NCI-H146 treated with DMSO at 0.1 percent for 48 hours (cell line): Measurements from ENCODE around the gene IRF7.

Experiments used
- DNase-seq: peaks from one replicate; lab custom pipeline; 2025; ENCODE audit not compliant: unreplicated experiment; lab: John Stamatoyannopoulos, UW

Gene IRF7

DNA sequence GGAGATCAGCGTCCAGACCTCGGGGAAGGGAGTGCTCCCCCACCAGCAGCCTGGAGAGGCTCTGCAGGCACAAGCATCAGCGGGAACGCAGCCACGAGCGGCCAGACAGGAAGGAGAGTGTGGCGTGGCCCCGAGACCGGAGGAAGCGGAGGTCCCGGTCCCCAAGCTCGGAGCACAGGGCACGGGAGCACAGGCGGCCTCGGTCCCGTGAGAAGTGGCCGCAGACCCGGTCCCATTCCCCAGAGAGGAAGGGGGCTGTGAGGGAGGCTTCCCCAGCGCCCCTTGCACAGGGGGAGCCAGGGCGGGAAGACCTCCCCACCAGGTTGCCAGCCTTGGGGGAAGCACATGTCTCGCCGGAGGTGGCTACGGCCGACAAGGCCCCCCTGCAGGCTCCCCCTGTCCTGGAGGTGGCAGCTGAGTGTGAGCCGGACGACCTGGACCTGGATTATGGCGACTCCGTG is 6.9 kb downstream of the IRF7 start:
- DNase-seq, result no peak

DNA sequence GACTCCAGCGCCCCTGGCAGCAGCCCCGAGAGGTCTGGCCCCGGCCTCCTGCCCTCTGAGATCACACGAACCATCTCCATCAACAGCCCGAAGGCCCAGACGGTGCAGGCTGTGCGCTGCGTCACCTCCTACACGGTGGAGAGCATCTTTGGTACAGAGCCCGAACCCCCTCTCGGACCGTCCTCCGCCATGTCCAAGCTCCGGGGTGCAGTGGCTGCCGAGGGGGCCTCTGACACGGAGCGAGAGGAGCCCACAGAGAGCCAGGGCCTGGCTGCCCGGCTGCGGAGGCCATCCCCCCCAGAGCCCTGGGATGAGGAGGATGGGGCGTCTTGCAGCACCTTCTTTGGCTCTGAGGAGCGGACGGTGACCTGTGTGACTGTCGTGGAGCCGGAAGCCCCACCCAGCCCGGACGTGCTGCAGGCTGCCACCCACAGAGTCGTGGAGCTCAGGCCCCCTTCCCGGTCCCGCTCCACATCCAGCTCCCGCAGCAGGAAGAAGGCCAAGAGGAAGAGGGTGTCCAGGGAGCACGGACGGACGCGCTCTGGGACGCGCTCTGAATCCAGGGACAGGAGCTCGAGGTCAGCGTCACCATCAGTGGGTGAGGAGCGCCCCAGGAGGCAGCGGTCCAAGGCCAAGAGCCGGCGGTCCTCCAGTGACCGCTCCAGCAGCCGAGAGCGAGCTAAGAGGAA is 7.6 kb downstream of the IRF7 start:
- no peak for DNase-seq

DNA sequence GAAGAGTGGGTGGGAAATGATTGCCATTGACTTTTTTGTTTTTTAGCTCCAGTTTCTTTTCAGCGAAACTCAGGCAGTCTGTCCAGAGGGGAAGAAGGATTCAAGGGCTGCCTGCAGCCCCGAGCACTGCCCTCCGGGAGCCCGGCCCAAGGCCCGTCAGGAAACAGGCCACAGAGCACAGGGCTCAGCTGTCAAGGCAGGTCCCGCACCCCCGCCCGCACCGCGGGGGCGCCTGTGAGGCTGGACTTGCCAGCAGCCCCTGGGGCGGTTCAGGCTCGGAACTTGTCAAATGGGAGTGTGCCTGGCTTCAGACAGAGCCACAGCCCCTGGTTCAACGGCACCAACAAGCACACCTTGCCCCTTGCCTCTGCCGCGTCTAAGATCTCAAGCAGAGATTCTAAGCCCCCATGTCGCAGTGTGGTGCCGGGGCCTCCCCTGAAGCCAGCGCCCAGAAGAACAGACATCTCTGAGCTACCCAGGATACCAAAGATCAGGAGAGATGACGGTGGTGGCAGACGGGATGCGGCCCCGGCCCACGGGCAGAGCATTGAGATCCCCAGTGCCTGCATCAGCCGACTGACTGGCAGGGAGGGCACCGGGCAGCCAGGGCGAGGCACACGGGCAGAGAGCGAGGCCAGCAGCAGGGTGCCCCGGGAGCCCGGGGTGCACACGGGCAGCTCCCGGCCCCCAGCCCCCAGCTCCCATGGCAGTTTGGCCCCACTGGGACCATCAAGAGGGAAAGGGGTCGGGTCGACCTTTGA is 8.6 kb downstream of the IRF7 start:
- DNase-seq, result no peak

DNA sequence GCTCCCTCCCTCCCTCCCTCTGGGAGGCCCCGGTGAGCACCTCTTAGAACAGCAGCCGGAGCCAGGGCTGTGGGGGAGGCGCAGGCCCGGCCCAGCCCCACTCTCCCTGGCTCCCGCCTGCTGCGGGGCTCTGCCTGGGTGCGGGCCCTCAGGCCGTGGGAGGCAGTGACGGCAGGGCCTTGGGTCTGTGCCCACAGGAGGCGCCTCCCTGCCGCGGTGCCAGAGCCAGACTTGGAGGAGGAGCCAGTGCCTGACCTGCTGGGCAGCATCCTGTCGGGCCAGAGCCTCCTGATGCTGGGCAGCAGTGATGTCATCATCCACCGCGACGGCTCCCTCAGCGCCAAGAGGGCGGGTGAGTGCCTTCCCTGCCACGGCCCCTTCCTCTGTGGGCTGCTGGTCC is 9.5 kb downstream of the IRF7 start:
- no peak for DNase-seq

DNA sequence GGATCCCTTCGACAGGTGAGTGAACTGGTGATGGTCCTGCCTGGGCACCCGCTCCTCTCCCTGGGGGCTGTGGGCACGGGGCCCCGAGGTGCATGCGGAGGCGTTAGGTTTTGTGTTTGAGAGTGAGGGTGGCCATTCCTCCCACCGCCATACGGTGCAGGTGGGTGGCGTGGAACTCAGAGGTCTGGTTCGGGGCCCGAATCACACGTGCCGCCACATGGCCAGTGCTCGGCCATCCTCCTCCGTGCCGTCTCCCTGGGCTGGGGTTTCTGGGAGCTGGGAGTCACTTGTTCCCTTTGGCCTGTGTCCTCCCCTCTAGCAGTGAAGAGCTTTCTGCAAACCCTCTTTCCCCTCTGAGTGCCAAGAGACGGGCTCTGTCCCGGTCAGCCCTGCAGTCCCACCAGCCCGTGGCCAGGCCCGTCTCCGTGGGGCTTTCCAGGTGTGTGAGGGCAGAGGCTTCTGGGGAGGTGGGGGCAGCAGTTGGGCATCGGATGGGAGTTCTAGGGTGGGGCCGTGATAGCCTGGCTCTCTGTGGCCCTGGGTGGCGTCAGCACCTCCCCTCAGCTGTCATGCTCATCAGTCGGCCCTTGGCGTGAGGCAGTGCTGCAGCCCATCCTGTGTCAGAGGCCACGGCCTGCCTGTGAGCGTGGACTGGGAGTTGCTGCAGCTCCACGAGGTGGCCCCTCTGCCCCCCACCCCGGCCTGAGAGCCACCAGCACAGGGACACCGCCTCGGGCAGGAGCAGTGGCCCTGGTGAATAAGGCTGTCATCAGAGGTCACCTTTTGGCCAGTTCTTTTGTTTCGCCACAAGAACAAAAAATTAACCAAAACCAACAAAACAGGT is 10.2 kb downstream of the IRF7 start:
- no peak for DNase-seq

DNA sequence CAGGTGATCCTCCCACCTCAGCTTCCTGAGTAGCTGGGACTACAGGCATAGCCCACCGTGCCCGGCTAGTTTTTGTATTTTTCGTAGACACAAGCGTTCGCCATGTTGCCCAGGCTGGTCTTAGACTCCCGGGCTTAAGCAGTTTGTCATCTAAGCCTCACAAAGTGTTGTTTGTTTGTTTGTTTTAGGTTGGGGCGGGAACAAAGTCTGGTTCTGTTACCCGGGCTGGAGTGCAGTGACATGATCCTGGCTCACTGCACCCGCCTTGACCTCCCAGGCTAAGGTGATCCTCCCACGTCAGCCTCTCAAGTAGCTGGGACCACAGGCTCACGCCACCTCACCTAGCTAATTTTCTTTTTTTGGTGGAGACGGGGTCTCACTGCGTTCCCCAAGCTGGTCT is 12.6 kb downstream of the IRF7 start:
- no peak for DNase-seq

DNA sequence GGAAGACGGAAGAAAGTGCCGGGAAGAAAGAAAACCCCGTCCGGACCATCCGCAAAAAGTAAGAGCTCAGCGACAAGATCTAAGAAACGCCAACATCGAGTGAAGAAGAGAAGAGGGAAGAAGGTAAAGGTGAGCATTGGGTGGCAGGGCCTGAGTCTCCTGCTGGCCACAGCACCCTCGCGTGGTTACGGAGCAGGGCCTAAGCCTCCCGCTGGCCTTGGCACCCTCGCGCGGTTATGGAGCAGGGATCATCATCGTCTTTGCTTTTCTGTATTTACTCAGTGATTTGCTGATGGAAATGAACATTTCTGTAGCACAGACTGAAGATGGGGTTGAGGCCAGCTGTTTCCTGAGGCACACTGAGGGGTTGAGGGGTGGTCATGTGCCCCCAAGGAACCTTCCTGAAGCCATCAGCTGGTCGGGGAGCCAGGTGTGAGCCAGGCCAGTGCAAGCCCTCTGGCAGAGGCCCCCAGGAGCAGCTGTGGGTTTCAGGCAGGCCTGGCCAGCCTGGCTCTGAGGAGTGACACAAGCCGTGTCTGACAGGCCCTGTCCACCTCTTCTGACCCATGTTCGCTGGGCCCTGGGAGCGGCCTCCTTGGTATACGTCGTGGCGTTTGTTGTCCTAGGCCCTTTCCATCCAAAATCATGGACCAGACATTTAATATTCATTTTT is 14.0 kb downstream of the IRF7 start:
- no peak for DNase-seq

DNA sequence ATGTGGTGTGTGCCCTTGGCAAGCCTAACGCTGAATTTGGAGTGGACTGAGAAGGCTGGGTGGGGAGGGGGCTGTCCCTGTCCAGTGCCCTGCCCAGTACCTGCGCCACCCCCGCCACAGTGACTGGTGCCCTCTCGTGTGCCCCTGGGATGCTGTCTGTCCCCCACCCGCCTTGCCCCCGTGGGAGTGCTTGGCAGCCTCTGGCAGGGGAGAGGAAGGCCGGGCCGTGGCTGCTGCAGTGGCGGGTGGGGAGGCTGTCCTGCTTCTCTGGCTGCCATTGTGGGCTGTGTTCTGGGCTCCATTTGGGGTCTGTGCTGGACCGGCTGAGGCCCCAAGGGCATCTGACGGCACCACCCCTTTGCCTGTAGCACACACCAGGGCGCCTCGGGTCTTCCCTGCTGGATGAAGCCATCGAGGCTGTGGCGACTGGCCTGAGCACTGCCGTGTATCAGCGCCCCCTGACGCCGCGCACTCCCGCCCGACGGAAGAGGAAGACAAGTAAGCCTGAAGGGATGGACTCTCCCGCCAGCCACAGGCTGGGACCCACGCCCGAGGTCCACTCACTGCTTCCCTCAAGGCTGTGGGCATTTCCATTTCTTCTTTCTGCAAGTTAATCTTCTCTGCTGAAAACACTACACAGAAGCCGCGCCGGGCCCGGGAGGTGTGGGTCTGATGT is 17.6 kb downstream of the IRF7 start:
- no peak for DNase-seq

DNA sequence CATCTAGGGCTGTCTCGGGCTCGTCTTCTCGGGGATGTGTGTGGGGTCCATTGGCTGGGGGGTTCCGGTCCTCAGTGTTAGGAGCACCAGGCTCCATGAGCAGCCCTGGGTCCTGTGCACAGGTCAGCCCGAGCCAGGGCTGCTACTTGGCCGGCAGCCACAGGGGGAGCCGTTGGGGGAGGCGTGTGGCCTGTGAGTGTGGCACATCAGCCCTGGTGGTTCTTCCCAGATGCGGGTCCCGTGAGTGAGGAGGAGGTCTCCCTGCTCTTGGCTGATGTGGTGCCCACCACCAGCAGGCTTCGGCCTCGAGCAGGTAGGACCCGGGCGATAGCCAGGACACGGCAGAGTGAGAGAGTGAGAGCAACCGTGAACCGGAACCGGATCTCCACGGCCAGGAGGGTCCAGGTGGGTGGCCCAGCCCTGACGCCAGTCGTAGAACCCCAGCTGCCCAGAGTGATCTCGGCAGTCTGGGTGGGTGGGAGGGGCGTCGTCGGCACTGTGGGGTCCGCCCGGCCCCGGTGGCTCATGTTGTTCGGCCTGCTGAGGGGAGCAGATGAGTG is 18.5 kb downstream of the IRF7 start:
- DNase-seq, result no peak

DNA sequence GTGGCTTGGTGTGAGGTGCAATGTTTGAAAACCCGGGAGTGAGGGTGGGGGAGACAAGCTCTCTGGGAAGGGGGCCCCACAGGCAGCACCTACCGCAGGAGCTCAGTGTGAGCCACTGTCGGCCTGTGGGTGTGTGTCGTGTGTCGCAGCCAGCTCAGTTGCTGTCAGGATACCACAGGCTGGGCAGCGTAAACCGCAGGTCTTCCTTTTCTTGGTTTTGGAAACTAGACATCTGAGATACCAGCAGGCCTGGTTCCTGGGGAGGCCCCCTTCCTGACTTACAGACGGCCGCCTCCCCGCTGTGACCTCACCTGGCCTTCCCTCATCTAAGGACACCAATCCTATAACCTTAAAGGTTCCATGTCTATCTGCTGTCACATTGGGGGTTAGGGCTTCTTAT is 19.4 kb downstream of the IRF7 start:
- no peak for DNase-seq

DNA sequence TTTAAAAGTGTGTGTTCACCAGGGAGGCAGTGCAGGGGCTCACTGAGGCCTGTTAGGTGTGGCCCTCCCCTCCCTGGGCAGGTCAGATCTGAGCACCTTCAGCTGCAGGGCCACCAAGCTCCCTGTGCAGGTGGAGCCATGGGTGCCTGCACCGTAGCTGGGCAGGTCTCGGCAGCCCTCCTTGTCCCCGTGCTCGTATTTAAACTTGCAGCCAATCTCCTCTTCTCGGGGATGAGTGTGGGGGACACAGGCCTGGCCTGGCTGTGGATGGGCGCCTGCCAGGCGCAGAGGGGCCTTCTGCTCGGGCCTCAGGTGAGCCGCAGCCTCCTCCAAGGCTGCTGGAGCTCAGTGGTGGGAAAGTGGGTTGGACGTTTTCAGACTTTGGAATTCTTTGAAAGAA is 20.4 kb downstream of the IRF7 start:
- no peak for DNase-seq

DNA sequence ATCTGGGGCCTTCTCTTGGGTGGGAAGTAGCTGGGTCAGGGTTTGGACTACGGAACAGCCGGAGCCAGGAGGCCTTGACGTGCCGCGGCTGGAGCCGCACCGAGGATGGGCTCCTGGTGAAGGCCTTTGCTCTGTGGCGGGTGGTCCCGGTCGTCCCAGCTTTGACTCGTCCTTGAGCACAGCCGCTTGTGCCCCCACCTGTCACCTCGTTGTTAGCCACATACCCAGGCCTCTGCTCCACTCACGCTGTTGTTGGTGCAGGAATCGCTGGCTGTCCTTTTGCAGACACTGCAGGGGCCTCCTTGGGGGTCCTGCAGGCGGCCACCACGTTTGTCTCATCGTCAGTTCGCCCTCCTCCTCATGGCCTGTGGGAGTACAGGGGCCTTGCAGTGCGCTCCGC is 22.4 kb downstream of the IRF7 start:
- DNase-seq, result no peak

DNA sequence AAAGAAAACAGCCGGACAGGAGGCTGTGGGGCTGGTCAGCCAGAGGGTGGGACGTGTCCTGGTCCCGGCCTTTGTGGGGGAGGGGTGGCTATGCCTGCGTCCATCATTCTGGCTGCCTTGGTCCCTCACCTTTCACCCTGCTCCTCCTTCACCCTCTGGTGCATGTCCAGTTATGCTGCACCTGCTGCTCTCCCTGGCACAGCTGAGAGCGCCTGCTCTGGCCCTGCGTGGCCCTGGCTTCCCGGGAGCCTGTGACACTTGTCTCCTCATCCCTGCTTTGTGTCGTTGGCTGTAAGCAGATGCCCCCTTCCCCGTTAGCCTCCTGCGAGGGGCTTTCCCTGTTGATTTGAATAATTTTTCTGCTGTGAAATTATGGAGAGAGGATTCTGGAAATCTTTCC is 22.8 kb downstream of the IRF7 start:
- DNase-seq, result no peak

DNA sequence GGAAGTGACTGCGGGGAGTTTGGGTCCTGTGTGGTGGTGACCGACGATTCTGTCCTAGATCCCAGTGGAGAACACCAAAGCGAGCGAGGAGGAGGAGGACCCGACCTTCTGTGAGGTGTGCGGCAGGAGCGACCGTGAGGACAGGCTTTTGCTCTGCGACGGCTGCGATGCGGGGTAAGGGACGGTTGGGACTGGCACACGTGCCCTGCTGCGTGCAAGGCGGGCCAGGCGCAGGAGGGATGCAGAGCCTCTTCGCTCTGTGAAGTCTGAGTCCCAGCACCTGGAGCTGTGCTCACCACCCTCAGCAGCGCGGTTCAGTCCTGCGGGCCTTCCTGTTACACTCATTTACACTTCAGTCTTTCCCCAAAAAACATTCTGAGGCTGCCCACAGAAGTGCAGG is 23.2 kb downstream of the IRF7 start:
- no peak for DNase-seq

DNA sequence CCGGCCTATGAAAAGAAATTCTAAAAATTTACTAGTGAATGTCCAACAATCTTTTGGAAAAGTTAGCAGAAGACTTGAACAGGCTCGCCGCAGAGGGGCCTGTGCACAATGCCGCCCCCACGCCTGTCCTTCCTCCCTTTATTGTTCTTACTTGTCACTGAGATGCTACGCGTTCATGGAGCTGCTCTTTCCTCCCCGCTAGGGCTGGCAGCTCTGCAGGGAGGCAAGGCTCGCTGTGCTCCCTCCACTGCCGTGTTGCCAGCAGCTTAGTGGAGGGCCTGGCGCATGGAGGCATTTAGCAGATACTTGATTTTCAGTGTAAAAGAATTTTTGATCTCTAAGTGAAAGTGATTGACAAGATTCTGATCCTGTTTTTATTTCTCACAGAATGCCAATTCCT is 24.8 kb downstream of the IRF7 start:
- no peak for DNase-seq

DNA sequence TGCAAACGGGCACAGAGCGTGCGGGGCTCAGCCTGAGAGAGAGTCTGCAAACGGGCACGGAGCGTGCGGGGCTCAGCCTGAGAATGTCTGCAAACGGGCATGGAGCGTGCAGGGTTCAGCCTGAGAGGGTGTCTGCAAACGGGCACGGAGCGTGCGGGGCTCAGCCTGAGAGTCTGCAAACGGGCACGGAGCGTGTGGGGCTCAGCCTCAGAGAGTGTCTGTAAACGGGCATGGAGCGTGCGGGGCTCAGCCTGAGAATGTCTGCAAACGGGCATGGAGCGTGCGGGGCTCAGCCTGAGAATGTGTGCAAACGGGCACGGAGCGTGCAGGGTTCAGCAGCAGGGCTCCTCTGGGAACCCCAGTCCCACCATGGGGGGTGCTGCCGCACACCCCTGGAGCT is 26.0 kb downstream of the IRF7 start:
- no peak for DNase-seq

DNA sequence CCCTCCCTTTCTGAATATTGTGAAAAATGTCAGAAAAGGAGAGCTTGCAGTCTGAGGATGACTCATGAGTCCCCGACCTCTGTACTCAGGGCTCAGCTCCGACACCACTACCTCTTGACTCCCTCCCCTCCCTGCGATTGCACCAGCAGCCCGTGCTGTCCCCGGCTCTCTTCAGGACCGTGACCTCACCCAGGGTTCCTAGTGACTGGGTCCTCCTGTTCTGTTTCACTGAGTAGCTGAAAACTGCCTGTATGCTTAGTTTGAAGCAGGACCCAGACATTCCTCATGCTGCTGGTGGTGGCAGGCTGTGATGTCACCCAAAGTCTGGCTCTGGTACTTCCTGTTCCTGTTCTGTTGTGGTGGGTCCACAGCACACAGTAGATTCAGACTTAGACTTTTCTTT is 27.8 kb downstream of the IRF7 start:
- DNase-seq, result no peak

DNA sequence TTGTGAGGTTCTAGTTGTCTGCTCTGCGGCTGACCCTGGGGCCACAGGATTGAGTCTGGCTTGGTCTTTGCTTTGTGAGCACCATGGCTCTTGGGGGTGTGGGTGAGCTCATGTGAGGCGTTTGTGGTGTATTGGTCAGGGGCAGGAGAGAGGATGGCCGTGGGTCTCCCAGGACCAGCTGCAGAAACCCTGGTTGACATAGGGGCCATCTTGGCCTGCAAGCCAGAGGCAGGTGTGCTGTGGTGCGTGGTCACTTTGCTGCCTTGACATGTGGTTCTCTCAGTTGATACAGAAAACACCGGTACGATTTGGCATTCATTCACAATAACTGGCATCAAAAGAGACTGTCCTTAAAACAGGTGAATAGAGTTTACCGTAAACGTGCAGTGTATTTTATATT is 28.2 kb downstream of the IRF7 start:
- no peak for DNase-seq

DNA sequence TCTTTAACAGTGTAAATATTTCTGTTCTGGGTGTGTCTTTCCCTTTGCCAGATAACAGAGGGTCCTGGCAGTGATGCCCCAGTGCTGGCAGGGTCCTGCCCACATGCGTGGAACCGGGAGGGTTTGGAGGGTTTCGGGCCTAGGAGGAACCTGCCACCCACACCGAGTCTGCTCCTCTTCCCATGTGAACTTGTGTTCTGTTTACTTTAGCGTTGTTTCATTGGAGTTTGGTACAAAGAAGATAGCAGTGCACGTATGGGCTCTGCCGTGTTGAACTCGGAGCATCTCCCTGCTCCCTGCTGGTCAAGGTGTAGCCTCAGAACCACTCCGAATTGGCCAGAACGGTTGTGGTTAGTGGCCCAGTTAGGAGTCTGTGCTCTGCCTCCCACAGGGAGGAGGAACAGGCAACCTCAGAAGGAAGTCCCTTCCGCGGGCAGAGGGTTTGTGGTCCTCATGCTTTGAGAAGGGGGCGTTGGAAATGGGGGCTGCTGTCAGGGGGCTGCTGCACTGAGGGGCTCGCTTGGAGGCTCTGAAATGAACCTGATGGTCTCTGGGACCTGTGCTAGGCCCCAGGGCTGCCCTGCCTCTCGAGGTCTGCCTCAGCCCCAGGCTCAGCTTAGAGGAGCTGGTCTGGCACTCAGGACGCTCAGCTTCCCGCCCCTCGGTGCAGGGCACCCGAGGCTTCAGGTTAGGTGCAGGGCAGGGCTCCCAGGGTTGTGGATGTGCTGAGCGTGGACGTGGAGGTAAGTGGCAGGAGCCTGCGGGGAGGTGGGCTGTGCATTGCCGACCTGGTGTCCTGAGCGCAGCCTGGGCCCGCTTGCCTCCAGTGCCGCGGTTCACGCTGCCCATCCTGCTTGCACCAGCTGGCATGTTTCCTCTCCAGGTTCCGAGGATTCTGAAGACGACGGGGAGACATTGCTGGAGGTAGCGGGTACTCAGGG is 29.1 kb downstream of the IRF7 start:
- DNase-seq, result no peak
